ENCODE data around the gene CFAP69. TPM values are rescaled to one million over a fixed set of nuclear protein-coding genes. Genes with fewer than 3 reads are reported as not detected.

The CFAP69 gene
- total and polyA plus RNA-seq, 2 of the 8 experiments (the other 6 are each of a cell fraction or from before 2014, with no cell fraction given) = 1.00 to 3.8 TPM

DNA sequence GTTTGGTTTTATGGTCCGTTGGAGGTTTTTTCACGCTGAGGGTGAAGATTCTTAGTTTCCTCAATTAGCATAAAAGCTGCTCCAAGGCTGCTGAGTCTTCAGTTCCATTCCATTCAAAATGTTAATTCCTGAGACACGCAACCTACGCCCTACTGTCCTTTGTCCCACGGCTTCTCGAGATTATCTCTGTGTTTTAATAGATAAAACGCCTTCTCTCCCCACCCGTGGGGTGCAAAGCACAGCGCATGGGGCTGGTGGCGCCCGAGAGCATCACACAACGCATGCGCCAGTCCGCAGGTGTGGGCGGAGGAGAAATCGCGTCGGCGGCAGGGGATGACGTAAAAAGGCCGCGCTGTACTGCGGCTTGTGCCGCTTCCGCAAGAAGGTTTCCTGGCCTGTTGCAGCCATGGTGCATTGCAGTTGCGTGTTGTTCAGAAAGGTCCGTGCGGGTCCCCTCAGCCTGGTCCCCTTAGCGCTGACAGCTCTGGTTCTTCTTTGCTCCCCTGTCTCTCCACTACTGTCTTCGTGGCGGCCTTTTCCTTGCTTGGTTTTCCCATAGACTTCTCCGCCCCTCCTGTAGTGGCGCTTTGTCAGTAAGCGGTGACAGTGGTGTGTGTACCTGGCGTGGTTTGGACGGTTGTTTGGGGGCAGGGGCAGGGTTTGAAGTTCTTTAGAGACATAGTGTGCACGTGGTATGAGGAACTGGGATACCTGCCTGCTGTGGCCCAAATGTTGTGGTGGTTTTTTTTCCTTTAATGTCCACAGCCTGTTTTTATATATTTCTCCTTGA is 101.6 kb downstream of the CFAP69 start, which contains the start of gene GTPBP10:
GTPBP10 (plus strand) TSS at position 381 of the 790 bp plus-strand sequence; CDS start at position 407, 26 bp downstream.
- no peaks in the 10 kb centered on the region for H4K20me1 ChIP-seq (replicated peaks in 1 of 2; ENCODE audit: control insufficient read depth in 1 of 2, insufficient read depth in 2 of 2, low read length in 2 of 2)
- no peak within 1 kb of the TSS for H3K23ac ChIP-seq (ENCODE audit: insufficient read length)
- peak within 1 kb of the TSS; percentile 93; the same call in 1 of the 2 replicates for H4K8ac ChIP-seq (ENCODE audit: extremely low read depth, insufficient read depth, low read length)
- no peaks in the 10 kb centered on the region for H3K9me3 ChIP-seq (ENCODE audit: insufficient read depth in 2 of 2, low read depth in 1 of 2, low read length in 1 of 2)
- DNase-seq (ENCODE audit: low read depth in 1 of 2, low spot score in 2 of 2) (peak; percentile 87 to 94), FAIRE-seq (peak; percentile 7)
- peak within 1 kb of the TSS; percentile 36 for H4K5ac ChIP-seq (ENCODE audit: insufficient read length, low read depth, low read length)
- no peaks in the 10 kb centered on the region for H3K36me3 ChIP-seq (ENCODE audit: control insufficient read depth in 2 of 4, insufficient read depth in 4 of 4, low read length in 3 of 4)
- H3K14ac ChIP-seq (ENCODE audit: insufficient read length) = no peak within 1 kb of the TSS
- ChIA-PET CTCF (ENCODE audit: partially characterized antibody) (interaction anchor here (0.6 to 1.8 kb wide), 23 partner anchors 9 to 676 kb away, joined by 3 to 8 read pairs (median 4); partner anchors contain the start of genes CLDN12 and STEAP2), POLR2A (ENCODE audit: partially characterized antibody) (interaction anchor here (0.8 to 1.2 kb wide), 6 partner anchors 11 to 75 kb away, joined by 3 to 4 read pairs (median 3); partner anchors contain the start of genes CLDN12 and FAM237B)
- no peaks in the 10 kb centered on the region for H3K4me1 ChIP-seq (replicated peaks in 1 of 4; ENCODE audit: control insufficient read depth in 3 of 4, insufficient read depth in 4 of 4, low read length in 3 of 4)
- peak within 1 kb of the TSS; percentile 46 for H2BK5ac ChIP-seq (ENCODE audit: low read depth, low read length)
- H3K18ac ChIP-seq (ENCODE audit: extremely low read depth, low read length) = peak within 1 kb of the TSS; percentile 22; the same call in 1 of the 2 replicates
- no peak within 1 kb of the TSS for H2AK5ac ChIP-seq (ENCODE audit: low read depth, low read length)
- H3K27me3 ChIP-seq (replicated peaks in 1 of 4; ENCODE audit: control insufficient read depth in 3 of 4, extremely low read depth in 1 of 4, insufficient read depth in 3 of 4, low read length in 3 of 4) = no peaks in the 10 kb centered on the region
- H2BK20ac ChIP-seq (ENCODE audit: low read length) = no peak within 1 kb of the TSS
- peak within 1 kb of the TSS; percentile 76 to 93 (median 81) for H3K9ac ChIP-seq (replicated peaks in 1 of 4; ENCODE audit: extremely low read depth in 1 of 4, low read depth in 3 of 4, low read length in 3 of 4)
- H3K4me2 ChIP-seq (ENCODE audit: insufficient read depth in 1 of 2, low read depth in 2 of 2, low read length in 2 of 2) = peak within 1 kb of the TSS; percentile 80 to 81
- H3K79me1 ChIP-seq (ENCODE audit: low read depth, low read length) = peaks cover 4% of the 10 kb centered on the region; the same call in 1 of the 2 replicates
- H2BK15ac ChIP-seq (ENCODE audit: low read length) = no peak within 1 kb of the TSS
- no peak within 1 kb of the TSS for H3K4ac ChIP-seq (replicated peaks; ENCODE audit: insufficient read length, low read depth, low read length)
- H3K23me2 ChIP-seq (ENCODE audit: low read depth, low read length) = no peaks in the 10 kb centered on the region
- H3K27ac ChIP-seq (ENCODE audit: low read depth, low read length) = peak within 1 kb of the TSS; percentile 82
- peak within 1 kb of the TSS; percentile 95 for H2AFZ ChIP-seq (ENCODE audit: low read length)
- no peak within 1 kb of the TSS for H2BK12ac ChIP-seq (ENCODE audit: low read depth, low read length)
- peaks cover 4 to 40% of the 10 kb centered on the region in 2 experiments; a peak in 3 of 4 replicates for H3K79me2 ChIP-seq (ENCODE audit: control insufficient read depth in 1 of 2, insufficient read depth in 2 of 2, low read length in 2 of 2)
- peak within 1 kb of the TSS; percentile 68 to 99 (median 90) for H3K4me3 ChIP-seq (ENCODE audit: extremely low read depth in 1 of 4, insufficient read depth in 2 of 4, low read depth in 3 of 4, low read length in 4 of 4)
- 0% methylated on average over 37 of the region's 37 CpGs; no CpG with 5 or more reads in 1 of the 2 experiments for WGBS, 2 experiments (ENCODE audit: extremely low coverage in 1 of 2, insufficient coverage in 1 of 2, insufficient read length in 1 of 2, insufficient replicate concordance in 2 of 2, low coverage in 1 of 2, low lambda C conversion rate in 2 of 2, missing lambda C conversion rate in 1 of 2)
- no peak within 1 kb of the TSS for H3K56ac ChIP-seq (replicated peaks; ENCODE audit: insufficient read length, low read depth, low read length)
- H4K91ac ChIP-seq (replicated peaks; ENCODE audit: insufficient read length, low read length) = no peak within 1 kb of the TSS
- H2BK120ac ChIP-seq (replicated peaks; ENCODE audit: low read depth, low read length) = no peak within 1 kb of the TSS
- no peak for TF ChIP-seq GABPA (IDR thresholded peaks at IDR 0.05; ENCODE audit: borderline replicate concordance, insufficient read depth, low read length)
- peak; percentile 94 for TF ChIP-seq KDM4A (IDR thresholded peaks at IDR 0.05; ENCODE audit: low read depth, low read length, severe bottlenecking)
- 0 out of 2 replicates have a peak, but pooled peaks have one; percentile 40 for TF ChIP-seq SP1 (IDR thresholded peaks at IDR 0.05; ENCODE audit: low read depth, low read length)
- TF ChIP-seq POLR2A (IDR thresholded peaks at IDR 0.05; ENCODE audit: control extremely low read depth in 1 of 2, low read depth in 2 of 2, low read length in 2 of 2) = peak; percentile 93 to 94
- TF ChIP-seq EZH2 (IDR thresholded peaks at IDR 0.05; ENCODE audit: low read depth, low read length, severe bottlenecking) = no peak
- no peak for TF ChIP-seq ZNF274 (IDR thresholded peaks at IDR 0.05; ENCODE audit: borderline replicate concordance, extremely low read depth, low read length)
- peak; percentile 92 for TF ChIP-seq TAF1 (IDR thresholded peaks at IDR 0.05; ENCODE audit: low read depth, low read length)
- TF ChIP-seq SRF (IDR thresholded peaks at IDR 0.05; ENCODE audit: low read depth, low read length) = peak; percentile 80
- TF ChIP-seq SUZ12 (IDR thresholded peaks at IDR 0.05; ENCODE audit: low read length) = no peak
- TF ChIP-seq, protein P1, sequence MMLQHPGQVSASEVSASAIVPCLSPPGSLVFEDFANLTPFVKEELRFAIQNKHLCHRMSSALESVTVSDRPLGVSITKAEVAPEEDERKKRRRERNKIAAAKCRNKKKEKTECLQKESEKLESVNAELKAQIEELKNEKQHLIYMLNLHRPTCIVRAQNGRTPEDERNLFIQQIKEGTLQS (IDR thresholded peaks at IDR 0.05; ENCODE audit: insufficient read depth, low read depth, low read length) = peak; percentile 94
- no peak for TF ChIP-seq MAFK (IDR thresholded peaks at IDR 0.05; ENCODE audit: low read depth, low read length)
